Activated CD4-positive, alpha-beta T cell treated with anti-CD3 and anti-CD28 coated beads for 36 hours (primary cell): ENCODE results near the gene SLC35G1. TPM values are rescaled to one million over a fixed set of nuclear protein-coding genes. Genes with fewer than 3 reads are reported as not detected.
A peak's percentile ranks its signal among the peaks of the same experiment; 100 is the strongest.

Experiments used
- ATAC-seq: fragments of 200-7000 bp; cut with Tn5 transposase; one replicate; pipeline ENCODE4 v1.10.0; 2021; ENCODE audit warnings: mild to moderate bottlenecking, moderate library complexity
- CTCF ChIA-PET: fragments of 350-600 bp; sonication (Branson Sonifier 250); formaldehyde crosslinking; loops from one replicate; lab custom pipeline; 2021; ENCODE audit warnings: antibody characterized with exemption; lab: Charles Lee
- POLR2A ChIA-PET: fragments of 350-600 bp; sonication (Branson Sonifier 250); formaldehyde crosslinking; loops from one replicate; lab custom pipeline; 2021; ENCODE audit warnings: antibody characterized with exemption, inconsistent platforms; lab: Charles Lee
- DNase-seq: peaks from one replicate; pipeline ENCODE4 v3.0.0-alpha.2; 2020
- H3K27ac Mint-ChIP-seq: one replicate; pipeline ENCODE4 v1.8.0; 2021; ENCODE audit warnings: mixed read lengths
- H3K27me3 Mint-ChIP-seq: one replicate; pipeline ENCODE4 v1.8.0; 2021; ENCODE audit warnings: mixed read lengths
- H3K36me3 Mint-ChIP-seq: one replicate; pipeline ENCODE4 v1.8.0; 2021; ENCODE audit warnings: low read depth, mixed read lengths
- H3K4me1 Mint-ChIP-seq: one replicate; pipeline ENCODE4 v1.8.0; 2021; ENCODE audit warnings: mixed read lengths
- H3K4me3 Mint-ChIP-seq: one replicate; pipeline ENCODE4 v1.8.0; 2021; ENCODE audit warnings: mild to moderate bottlenecking, moderate library complexity, mixed read lengths
- H3K9me3 Mint-ChIP-seq: one replicate; pipeline ENCODE4 v1.8.0; 2021; ENCODE audit warnings: low read depth, mixed read lengths
- intact Hi-C, 2 experiments: fragments of 100-400 bp; cut with DNase I in 1 of 2; cut with micrococcal nuclease in 1 of 2; formaldehyde crosslinking; loops; one replicate each; pipeline versions ENCODE4 v1.14.2 to v1.15.1; 2022 to 2024; cut with DNase I, micrococcal nuclease
- total RNA-seq, 2 experiments: library from RNA; stranded (reverse); gene quantifications; one replicate each; pipeline ENCODE4 v1.2.3, GENCODE V29; 2021

SLC35G1 gene
- total RNA-seq, 2 experiments from 2014 or later, result 3.6 to 4.1 TPM

DNA sequence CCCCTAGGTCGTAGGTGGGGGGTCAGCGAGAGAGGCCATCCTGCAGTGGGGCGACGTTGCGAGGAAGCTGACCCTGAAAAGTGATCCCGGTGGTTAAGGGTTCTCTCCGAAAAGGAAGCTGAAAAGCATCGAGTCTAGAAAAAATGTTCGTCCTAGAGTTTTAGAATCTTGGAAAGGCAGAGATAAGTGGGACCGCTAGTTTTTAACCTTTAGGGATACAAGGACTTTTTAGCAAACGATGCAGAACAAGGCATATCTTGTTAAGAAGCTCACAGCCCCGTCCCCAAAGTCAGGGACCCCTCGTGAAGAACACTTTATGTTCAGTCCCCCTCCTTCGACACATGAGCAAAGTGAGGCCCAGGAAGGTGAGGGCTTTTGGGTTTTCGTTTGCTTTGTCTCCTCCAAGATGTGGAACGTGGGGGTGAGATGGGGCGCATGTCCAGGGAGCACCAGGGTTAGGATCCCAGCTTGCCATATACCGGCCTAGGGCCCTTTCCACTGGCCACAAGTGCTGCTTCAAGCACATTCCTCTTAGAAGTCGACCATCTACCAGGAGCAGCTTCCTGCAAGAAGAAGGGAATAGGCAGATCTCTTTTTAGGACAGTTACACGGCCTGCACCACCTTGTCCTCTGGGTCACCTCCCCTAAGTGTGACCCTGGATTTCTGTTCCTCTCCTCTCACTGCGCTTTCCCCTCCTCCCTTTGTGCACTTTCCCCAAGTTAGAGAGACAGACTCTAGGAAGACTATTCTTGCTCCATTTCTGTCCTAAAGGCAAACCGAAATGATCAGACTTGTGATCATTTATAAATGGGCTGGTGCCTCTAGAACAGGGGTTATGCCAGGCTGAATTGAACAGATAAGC lies 969 bp downstream of the SLC35G1 start:
- no peak for ATAC-seq
- peak; percentile 11 for DNase-seq
- intact Hi-C loops, result loop anchor here (2.0 to 5.0 kb wide), 3 partner anchors 192 to 653 kb away; partner anchors contain the start of genes FRA10AC1 (in 1 of the 2), HELLS (in 1 of the 2) and NOC3L (in 1 of the 2)
- Mint-ChIP-seq H3K27ac (peak overlapping the region; percentile 59), H3K36me3 (peaks cover 6% of the 10 kb centered on the region), H3K9me3 (no peaks in the 10 kb centered on the region), H3K27me3 (peaks cover 10% of the 10 kb centered on the region), H3K4me3 (peak overlapping the region; percentile 77), H3K4me1 (peaks cover 37% of the 10 kb centered on the region)
- POLR2A ChIA-PET, result interaction anchor here (0.7 to 1.1 kb wide), 2 partner anchors 193 to 468 kb away, joined by 3 read pairs; partner anchors contain the start of gene FRA10AC1
- CTCF ChIA-PET, result interaction anchor here (0.6 to 1.1 kb wide), 2 partner anchors 192 to 249 kb away, joined by 3 to 4 read pairs; partner anchors contain the start of gene FRA10AC1

- Mint-ChIP-seq H3K9me3 (no peaks in the 10 kb centered on the region), H3K27me3 (peaks cover 4% of the 10 kb centered on the region), H3K27ac (no peak overlapping the region), H3K36me3 (peaks cover 14% of the 10 kb centered on the region), H3K4me3 (no peak overlapping the region), H3K4me1 (peaks cover 37% of the 10 kb centered on the region)
- ChIA-PET POLR2A (no interaction called here), CTCF (no interaction called here)
- intact Hi-C loops, result no loop called here
- ATAC-seq (no peak), DNase-seq (no peak)
Measured at GRCh38 chr10:93897070-93897780, 3.4 kb downstream of the SLC35G1 start.

DNA sequence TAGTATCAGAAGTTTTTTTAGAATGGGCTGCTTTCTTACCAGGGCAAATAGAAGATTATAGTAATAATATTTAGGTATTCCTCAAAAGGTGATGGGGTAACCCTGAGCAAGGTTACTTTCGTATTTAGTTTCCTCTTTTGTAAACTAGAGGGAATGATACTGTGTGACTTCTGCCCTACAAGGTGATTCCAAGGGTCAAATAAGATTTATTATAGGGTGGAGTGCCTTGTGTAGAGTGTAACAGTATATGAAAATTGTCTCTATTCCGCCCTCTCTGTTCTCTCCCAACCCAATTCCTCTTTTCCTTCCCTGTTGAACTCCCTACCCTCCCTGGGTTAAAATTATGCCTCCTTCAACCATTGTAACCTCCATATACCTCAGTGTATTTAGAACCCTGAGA lies 5.3 kb downstream of the SLC35G1 start:
- Mint-ChIP-seq H3K4me3 (no peak overlapping the region), H3K27me3 (no peaks in the 10 kb centered on the region), H3K4me1 (peaks cover 29% of the 10 kb centered on the region), H3K36me3 (peaks cover 14% of the 10 kb centered on the region), H3K9me3 (no peaks in the 10 kb centered on the region), H3K27ac (no peak overlapping the region)
- CTCF ChIA-PET, result no interaction called here
- POLR2A ChIA-PET, result no interaction called here
- intact Hi-C loops, result no loop called here
- DNase-seq (no peak), ATAC-seq (no peak)

DNA sequence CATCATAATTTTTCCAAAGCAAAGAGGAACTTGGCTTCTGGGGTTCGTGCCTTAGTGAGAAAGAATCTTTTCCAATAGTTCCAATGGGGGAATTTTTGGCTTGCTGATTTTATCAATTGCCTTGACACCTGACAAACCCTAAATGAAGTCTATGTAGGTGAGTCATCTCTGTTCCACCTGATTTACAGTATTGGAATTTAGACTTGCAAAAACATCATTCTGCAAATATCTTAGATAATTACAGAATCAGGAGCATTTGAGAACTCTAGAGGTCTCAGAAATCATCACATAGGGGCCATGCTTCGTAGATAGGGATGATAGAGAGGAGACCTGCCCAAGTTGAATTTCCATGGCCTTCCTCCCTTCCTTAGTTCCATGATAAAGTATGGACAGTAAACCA lies 9.3 kb downstream of the SLC35G1 start:
- H3K9me3 Mint-ChIP-seq, result no peaks in the 10 kb centered on the region
- no peak for ATAC-seq
- DNase-seq, result no peak
- H3K4me1 Mint-ChIP-seq, result peaks cover 15% of the 10 kb centered on the region
- H3K4me3 Mint-ChIP-seq, result no peak overlapping the region
- no peaks in the 10 kb centered on the region for H3K27me3 Mint-ChIP-seq
- intact Hi-C loops, result no loop called here
- ChIA-PET POLR2A (no interaction called here), CTCF (interaction anchor here (1.0 kb wide), 1 partner anchor 30 kb away, joined by 3 read pairs; no protein-coding TSS in a partner anchor)
- H3K36me3 Mint-ChIP-seq, result peaks cover 18% of the 10 kb centered on the region
- no peak overlapping the region for H3K27ac Mint-ChIP-seq

- Mint-ChIP-seq H3K36me3 (peaks cover 20% of the 10 kb centered on the region), H3K27me3 (no peaks in the 10 kb centered on the region), H3K27ac (no peak overlapping the region), H3K4me1 (peaks cover 15% of the 10 kb centered on the region), H3K9me3 (no peaks in the 10 kb centered on the region), H3K4me3 (no peak overlapping the region)
- DNase-seq (no peak), ATAC-seq (no peak)
- intact Hi-C loops, result no loop called here
- POLR2A ChIA-PET, result no interaction called here
- CTCF ChIA-PET, result interaction anchor here (0.9 to 1.4 kb wide), 2 partner anchors 12 to 89 kb away, joined by 3 to 8 read pairs; no protein-coding TSS in a partner anchor
Measured at GRCh38 chr10:93904901-93905300, 11.1 kb downstream of the SLC35G1 start.

GRCh38 chr10:93907059-93907458 lies 13.3 kb downstream of the SLC35G1 start:
- Mint-ChIP-seq H3K4me3 (no peak overlapping the region), H3K36me3 (peaks cover 12% of the 10 kb centered on the region), H3K27ac (no peak overlapping the region), H3K4me1 (peaks cover 15% of the 10 kb centered on the region), H3K9me3 (no peaks in the 10 kb centered on the region), H3K27me3 (no peaks in the 10 kb centered on the region)
- intact Hi-C loops, result no loop called here
- ChIA-PET CTCF (interaction anchor here (2.0 kb wide), 1 partner anchor 9 kb away, joined by 5 read pairs; no protein-coding TSS in a partner anchor), POLR2A (no interaction called here)
- ATAC-seq (no peak), DNase-seq (no peak)

DNA sequence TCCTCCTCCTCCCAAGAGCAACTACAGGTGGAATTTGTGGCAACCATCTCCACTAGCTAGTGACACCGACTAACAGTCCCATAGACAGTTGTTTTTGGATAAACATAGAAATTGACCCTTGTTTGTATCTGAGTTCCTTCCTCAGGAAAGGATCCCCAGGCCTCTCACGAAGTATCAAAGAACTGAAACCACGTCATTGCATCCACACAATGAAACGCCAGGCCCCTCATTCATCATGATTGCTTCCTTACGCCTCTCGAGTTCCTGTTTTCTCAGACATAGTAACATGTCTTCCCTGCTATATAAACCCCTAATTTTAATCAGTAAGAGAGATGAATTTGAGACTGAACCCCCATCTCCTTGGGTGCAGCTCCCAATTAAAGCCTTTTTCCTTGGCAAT lies 18.1 kb downstream of the SLC35G1 start:
- Mint-ChIP-seq H3K36me3 (peaks cover 12% of the 10 kb centered on the region), H3K9me3 (no peaks in the 10 kb centered on the region), H3K27me3 (no peaks in the 10 kb centered on the region), H3K4me1 (peaks cover 6% of the 10 kb centered on the region), H3K4me3 (no peak overlapping the region), H3K27ac (no peak overlapping the region)
- CTCF ChIA-PET, result no interaction called here
- ATAC-seq (no peak), DNase-seq (no peak)
- intact Hi-C loops, result loop anchor here in 1 of 2 experiments (10.0 kb wide), 1 partner anchor 313 kb away; no protein-coding TSS in a partner anchor
- POLR2A ChIA-PET, result no interaction called here

GRCh38 chr10:93912444-93912843 lies 18.7 kb downstream of the SLC35G1 start:
- H3K27me3 Mint-ChIP-seq, result no peaks in the 10 kb centered on the region
- H3K27ac Mint-ChIP-seq, result no peak overlapping the region
- peaks cover under 1% of the 10 kb centered on the region for H3K4me1 Mint-ChIP-seq
- ChIA-PET POLR2A (no interaction called here), CTCF (interaction anchor here (0.7 kb wide), 1 partner anchor 1542 kb away, joined by 3 read pairs; no protein-coding TSS in a partner anchor)
- peaks cover 8% of the 10 kb centered on the region for H3K36me3 Mint-ChIP-seq
- intact Hi-C loops, result loop anchor here in 1 of 2 experiments (10.0 kb wide), 1 partner anchor 312 kb away; no protein-coding TSS in a partner anchor
- DNase-seq (no peak), ATAC-seq (no peak)
- no peak overlapping the region for H3K4me3 Mint-ChIP-seq
- no peaks in the 10 kb centered on the region for H3K9me3 Mint-ChIP-seq

- CTCF ChIA-PET, result no interaction called here
- DNase-seq (no peak), ATAC-seq (no peak)
- H3K4me3 Mint-ChIP-seq, result no peak overlapping the region
- no peaks in the 10 kb centered on the region for H3K4me1 Mint-ChIP-seq
- H3K36me3 Mint-ChIP-seq, result no peaks in the 10 kb centered on the region
- H3K9me3 Mint-ChIP-seq, result no peaks in the 10 kb centered on the region
- no peaks in the 10 kb centered on the region for H3K27me3 Mint-ChIP-seq
- intact Hi-C loops, result loop anchor here in 1 of 2 experiments (10.0 kb wide), 1 partner anchor 311 kb away; no protein-coding TSS in a partner anchor
- no peak overlapping the region for H3K27ac Mint-ChIP-seq
- POLR2A ChIA-PET, result no interaction called here
Measured at GRCh38 chr10:93913706-93914105, 19.9 kb downstream of the SLC35G1 start.

DNA sequence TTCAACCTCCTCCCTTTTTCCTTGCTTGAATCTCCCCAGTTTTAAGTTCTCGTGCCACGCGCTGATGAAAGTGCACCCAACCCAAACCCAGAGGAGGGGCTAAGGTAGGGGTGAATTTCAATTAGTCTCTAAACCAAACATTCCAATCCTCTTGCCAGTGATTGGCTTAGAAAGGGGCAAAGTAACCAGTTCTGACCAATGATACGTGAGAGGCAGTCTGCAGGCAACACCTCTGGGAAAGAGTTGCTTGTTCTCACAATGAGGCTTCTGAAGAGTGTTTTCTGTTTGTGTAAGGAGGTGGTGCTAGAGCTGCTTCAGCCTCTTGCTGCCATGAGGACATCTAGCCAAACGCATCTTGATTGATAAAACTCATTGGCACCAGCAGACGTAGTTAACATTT lies 21.8 kb downstream of the SLC35G1 start:
- DNase-seq (no peak), ATAC-seq (no peak)
- no peak overlapping the region for H3K4me3 Mint-ChIP-seq
- no peaks in the 10 kb centered on the region for H3K9me3 Mint-ChIP-seq
- no peaks in the 10 kb centered on the region for H3K4me1 Mint-ChIP-seq
- H3K27ac Mint-ChIP-seq, result no peak overlapping the region
- H3K36me3 Mint-ChIP-seq, result no peaks in the 10 kb centered on the region
- intact Hi-C loops, result loop anchor here in 1 of 2 experiments (5.0 to 10.0 kb wide), 2 partner anchors 309 to 527 kb away; no protein-coding TSS in a partner anchor
- ChIA-PET CTCF (interaction anchor here (1.3 to 2.7 kb wide), 2 partner anchors 9 to 405 kb away, joined by 5 to 19 read pairs; no protein-coding TSS in a partner anchor), POLR2A (no interaction called here)
- no peaks in the 10 kb centered on the region for H3K27me3 Mint-ChIP-seq
